Uterus (tissue), 2 donors: Measurements from ENCODE around the gene NEGR1.

Source experiments
- POLR2A ChIP-seq, 2 donors: fragments of 450-650 bp; IDR thresholded peaks; one replicate each; pipeline ENCODE4 v1.6.1; 2016; ENCODE audit warnings: antibody characterized with exemption in 2 of 2, mild to moderate bottlenecking in 1 of 2, moderate library complexity in 1 of 2
- TF ChIP-seq, protein P1 (sequence below), 4 experiments: fragments of 200-600 bp in 2 of 4; fragments of 450-650 bp in 2 of 4; sonication (generic) in 2 of 4; IDR thresholded peaks; one replicate each; pipeline ENCODE4 v1.5.1; 2016 to 2019; ENCODE audit warnings: antibody characterized with exemption in 4 of 4, mild to moderate bottlenecking in 2 of 4, moderate library complexity in 1 of 4

DNA sequence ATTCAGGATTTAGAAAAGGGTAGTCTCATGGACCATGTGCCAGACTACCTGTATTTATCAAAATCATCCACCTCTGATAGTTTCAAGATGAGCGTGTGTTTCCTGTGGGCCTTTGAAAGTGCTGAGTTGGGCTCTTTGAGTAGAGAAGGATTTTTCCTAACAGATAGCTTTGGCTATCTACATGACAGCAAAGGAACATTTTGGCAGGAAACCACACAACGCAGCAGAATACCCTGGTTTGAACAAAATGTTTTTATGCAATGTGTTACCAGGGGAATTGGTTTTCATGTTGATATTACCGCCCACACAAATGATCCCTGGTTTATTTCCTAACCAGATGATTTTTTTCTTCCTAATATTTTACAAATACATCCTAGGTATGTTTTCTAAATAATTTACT is 431.4 kb downstream of the NEGR1 start:
- TF ChIP-seq, protein P1, sequence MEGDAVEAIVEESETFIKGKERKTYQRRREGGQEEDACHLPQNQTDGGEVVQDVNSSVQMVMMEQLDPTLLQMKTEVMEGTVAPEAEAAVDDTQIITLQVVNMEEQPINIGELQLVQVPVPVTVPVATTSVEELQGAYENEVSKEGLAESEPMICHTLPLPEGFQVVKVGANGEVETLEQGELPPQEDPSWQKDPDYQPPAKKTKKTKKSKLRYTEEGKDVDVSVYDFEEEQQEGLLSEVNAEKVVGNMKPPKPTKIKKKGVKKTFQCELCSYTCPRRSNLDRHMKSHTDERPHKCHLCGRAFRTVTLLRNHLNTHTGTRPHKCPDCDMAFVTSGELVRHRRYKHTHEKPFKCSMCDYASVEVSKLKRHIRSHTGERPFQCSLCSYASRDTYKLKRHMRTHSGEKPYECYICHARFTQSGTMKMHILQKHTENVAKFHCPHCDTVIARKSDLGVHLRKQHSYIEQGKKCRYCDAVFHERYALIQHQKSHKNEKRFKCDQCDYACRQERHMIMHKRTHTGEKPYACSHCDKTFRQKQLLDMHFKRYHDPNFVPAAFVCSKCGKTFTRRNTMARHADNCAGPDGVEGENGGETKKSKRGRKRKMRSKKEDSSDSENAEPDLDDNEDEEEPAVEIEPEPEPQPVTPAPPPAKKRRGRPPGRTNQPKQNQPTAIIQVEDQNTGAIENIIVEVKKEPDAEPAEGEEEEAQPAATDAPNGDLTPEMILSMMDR (IDR thresholded peaks at IDR 0.05), result no peak
- no peak for TF ChIP-seq POLR2A (IDR thresholded peaks at IDR 0.05)
